DND-41 (cell line): ENCODE results near the gene DBP.
A peak's percentile ranks its signal among the peaks of the same experiment; 100 is the strongest.

Source experiments
- ATAC-seq: fragments of 200-7000 bp; cut with Tn5 transposase; 3 replicates; pipeline ENCODE4 v1.9.1; 2021; ENCODE audit warnings: low read depth; ENCODE audit not compliant: insufficient read depth
- DNase-seq: peaks from one replicate; pipeline ENCODE4 v3.0.0-alpha.2; 2020
- H2AFZ ChIP-seq: 2 replicates; pipeline ENCODE4 v1.6.0; 2012; ENCODE audit warnings: low read depth, low read length
- H3K27ac ChIP-seq: 2 replicates; pipeline ENCODE4 v1.5.1; 2012; ENCODE audit warnings: low read length, inconsistent platforms
- H3K27me3 ChIP-seq: fragments of 200-600 bp; sonication (generic); 2 replicates; pipeline ENCODE4 v1.6.0; 2012; ENCODE audit warnings: low read length, mild to moderate bottlenecking, inconsistent platforms; ENCODE audit not compliant: insufficient read depth, poor library complexity
- H3K36me3 ChIP-seq: 2 replicates; pipeline ENCODE4 v1.5.1; 2012; ENCODE audit warnings: low read length, inconsistent platforms; ENCODE audit not compliant: insufficient read depth
- H3K4me1 ChIP-seq: 2 replicates; pipeline ENCODE4 v1.5.1; 2012; ENCODE audit warnings: mild to moderate bottlenecking, low read length; ENCODE audit not compliant: insufficient read depth
- H3K4me2 ChIP-seq: 2 replicates; pipeline ENCODE4 v1.6.0; 2012; ENCODE audit warnings: mild to moderate bottlenecking, moderate library complexity, low read length, inconsistent platforms; ENCODE audit not compliant: insufficient read depth
- H3K4me3 ChIP-seq, 2 experiments: fragments of 200-600 bp in 1 of 2; shearing (Covaris generic) in 1 of 2; 2 replicates each; pipeline ENCODE4 v1.5.1; 2012 to 2016; ENCODE audit warnings: inconsistent platforms in 2 of 2, low read length in 2 of 2, mild to moderate bottlenecking in 2 of 2, low read depth in 1 of 2, moderate library complexity in 1 of 2
- H3K79me2 ChIP-seq: 2 replicates; pipeline ENCODE4 v1.6.0; 2012; ENCODE audit warnings: low read length, inconsistent platforms; ENCODE audit not compliant: insufficient read depth
- H3K9ac ChIP-seq: 2 replicates; pipeline ENCODE4 v1.6.0; 2012; ENCODE audit warnings: low read depth, mild to moderate bottlenecking, inconsistent platforms, low read length, moderate library complexity
- H3K9me3 ChIP-seq: 2 replicates; pipeline ENCODE4 v1.5.1; 2012; ENCODE audit warnings: low read length, moderate library complexity, mild to moderate bottlenecking, inconsistent platforms; ENCODE audit not compliant: insufficient read depth, severe bottlenecking
- H4K20me1 ChIP-seq: 2 replicates; pipeline ENCODE4 v1.6.0; 2012; ENCODE audit warnings: low read length; ENCODE audit not compliant: insufficient read depth
- CTCF ChIP-seq: IDR thresholded peaks from 2 replicates; pipeline ENCODE4 v1.5.1; 2012; ENCODE audit warnings: borderline replicate concordance, low read length, moderate library complexity, mild to moderate bottlenecking; ENCODE audit not compliant: poor library complexity, severe bottlenecking; ENCODE audit errors: extremely low read depth
- EZH2 ChIP-seq: IDR thresholded peaks from 3 replicates; pipeline ENCODE4 v1.6.1; 2012; ENCODE audit warnings: borderline replicate concordance, low read depth, mild to moderate bottlenecking, moderate library complexity, low read length, inconsistent platforms; ENCODE audit not compliant: severe bottlenecking

The DBP gene

GRCh38 chr19:48650974-48651682 is 13.9 kb upstream of the DBP start:
- TF ChIP-seq CTCF: no peak
- no peak for TF ChIP-seq EZH2
- H3K4me3 ChIP-seq: no peak overlapping the region
- H3K27me3 ChIP-seq: no peaks in the 10 kb centered on the region
- H3K4me1 ChIP-seq: peaks cover 42% of the 10 kb centered on the region
- H4K20me1 ChIP-seq: no peaks in the 10 kb centered on the region
- no peak overlapping the region for H2AFZ ChIP-seq
- no peak overlapping the region for H3K9ac ChIP-seq
- no peaks in the 10 kb centered on the region for H3K9me3 ChIP-seq
- H3K79me2 ChIP-seq: no peaks in the 10 kb centered on the region
- no peak for DNase-seq
- ATAC-seq: no peak
- H3K4me2 ChIP-seq: no peak overlapping the region
- H3K27ac ChIP-seq: no peak overlapping the region
- H3K36me3 ChIP-seq: no peaks in the 10 kb centered on the region

- H3K9me3 ChIP-seq: no peaks in the 10 kb centered on the region
- H4K20me1 ChIP-seq: no peaks in the 10 kb centered on the region
- H3K9ac ChIP-seq: no peak overlapping the region
- no peaks in the 10 kb centered on the region for H3K27me3 ChIP-seq
- TF ChIP-seq CTCF (no peak), EZH2 (no peak)
- no peak overlapping the region for H3K4me3 ChIP-seq
- no peaks in the 10 kb centered on the region for H3K79me2 ChIP-seq
- H3K36me3 ChIP-seq: no peaks in the 10 kb centered on the region
- no peak for ATAC-seq
- no peak for DNase-seq
- peak overlapping the region; percentile 49; the same call in 1 of the 2 replicates for H3K27ac ChIP-seq
- H3K4me2 ChIP-seq: no peak overlapping the region
- peaks cover 45% of the 10 kb centered on the region for H3K4me1 ChIP-seq
- no peak overlapping the region for H2AFZ ChIP-seq
Measured at GRCh38 chr19:48648134-48648533, 11.0 kb upstream of the DBP start.

GRCh38 chr19:48646722-48647216 is 9.6 kb upstream of the DBP start:
- no peaks in the 10 kb centered on the region for H3K9me3 ChIP-seq
- H3K4me3 ChIP-seq: peak overlapping the region in 1 of 2 experiments; percentile 54; a peak in 2 of 4 replicates
- H3K4me2 ChIP-seq: peak overlapping the region; percentile 70
- DNase-seq (no peak), ATAC-seq (no peak; the same call in 2 of the 3 replicates)
- H2AFZ ChIP-seq: peak overlapping the region; percentile 69
- peak overlapping the region; percentile 54 for H3K9ac ChIP-seq
- H3K36me3 ChIP-seq: no peaks in the 10 kb centered on the region
- H3K4me1 ChIP-seq: peaks cover 45% of the 10 kb centered on the region
- H3K27ac ChIP-seq: peak overlapping the region; percentile 73
- H3K27me3 ChIP-seq: no peaks in the 10 kb centered on the region
- H3K79me2 ChIP-seq: no peaks in the 10 kb centered on the region
- TF ChIP-seq EZH2: no peak
- no peak for TF ChIP-seq CTCF
- H4K20me1 ChIP-seq: no peaks in the 10 kb centered on the region
